Endodermal cell (in vitro differentiated cells): ENCODE results near the gene MTOR. TPM values are rescaled to one million over a fixed set of nuclear protein-coding genes. Genes with fewer than 3 reads are reported as not detected.

ENCODE experiments used
- DNase-seq: peaks from one replicate; pipeline ENCODE4 v3.0.0-alpha.2; 2017
- H3K27ac ChIP-seq: 2 replicates; pipeline ENCODE4 v1.5.1; 2013; ENCODE audit warnings: mild to moderate bottlenecking, low read depth, low read length, moderate library complexity
- H3K27me3 ChIP-seq: 2 replicates; pipeline ENCODE4 v1.6.1; 2013; ENCODE audit warnings: mild to moderate bottlenecking, low read length, moderate library complexity; ENCODE audit not compliant: insufficient read depth, control insufficient read depth, poor library complexity, severe bottlenecking
- H3K36me3 ChIP-seq: 2 replicates; pipeline ENCODE4 v1.7.0; 2013; ENCODE audit warnings: mild to moderate bottlenecking, low read length, moderate library complexity; ENCODE audit not compliant: control insufficient read depth, insufficient read depth
- H3K4me1 ChIP-seq: one replicate; pipeline ENCODE4 v1.7.0; 2013; ENCODE audit warnings: low read length; ENCODE audit not compliant: control insufficient read depth, insufficient read depth
- H3K4me3 ChIP-seq: 2 replicates; pipeline ENCODE4 v1.5.1; 2013; ENCODE audit warnings: mild to moderate bottlenecking, low read length, moderate library complexity
- H3K9ac ChIP-seq: 2 replicates; pipeline ENCODE4 v1.6.1; 2013; ENCODE audit warnings: mild to moderate bottlenecking, low read length, moderate library complexity; ENCODE audit not compliant: poor library complexity, severe bottlenecking; ENCODE audit errors: extremely low read depth
- H3K9me3 ChIP-seq: 2 replicates; pipeline ENCODE4 v1.6.1; 2013; ENCODE audit warnings: mild to moderate bottlenecking, low read length, moderate library complexity; ENCODE audit not compliant: control insufficient read depth
- H3K27ac Mint-ChIP-seq: 2 replicates; pipeline ENCODE4 v1.8.0; 2020; ENCODE audit warnings: mixed read lengths
- H3K27me3 Mint-ChIP-seq: 2 replicates; pipeline ENCODE4 v1.8.0; 2021; ENCODE audit warnings: mild to moderate bottlenecking, mixed read lengths; ENCODE audit not compliant: insufficient read depth
- H3K36me3 Mint-ChIP-seq: 2 replicates; pipeline ENCODE4 v1.8.0; 2020; ENCODE audit warnings: low read depth, mixed read lengths
- H3K4me1 Mint-ChIP-seq: 2 replicates; pipeline ENCODE4 v1.8.0; 2020; ENCODE audit warnings: mixed read lengths
- H3K4me3 Mint-ChIP-seq: 2 replicates; pipeline ENCODE4 v1.8.0; 2020; ENCODE audit warnings: mild to moderate bottlenecking, moderate library complexity, mixed read lengths
- H3K9me3 Mint-ChIP-seq: 2 replicates; pipeline ENCODE4 v1.8.0; 2020; ENCODE audit warnings: mild to moderate bottlenecking, mixed read lengths
- WGBS, 2 experiments: methylation state at CpG; one replicate each; pipeline versions ENCODE4 v1.1.5 to v1.1.7; 2013; ENCODE audit warnings: missing lambda C conversion rate in 2 of 2, mixed read lengths in 1 of 2; ENCODE audit not compliant: insufficient coverage in 1 of 2, insufficient read length in 1 of 2; 5-methylcytosine and 5-hydroxymethylcytosine counted together
- total RNA-seq, 2 donors: library from RNA; stranded (reverse); fragmentation: NEBNext Ultra II Directional in 1 of 2; extraction: Animal tissue kit (Norgen Biotek cat#: 25700) in 1 of 2; gene quantifications; 2 replicates in 1 of 2; 3 replicates in 1 of 2; pipeline ENCODE4 v1.2.1, GENCODE V29; 2021
- TF ChIP-seq, protein P1 (sequence below): fragments of 200-600 bp; sonication (generic); conservative IDR thresholded peaks from 2 replicates; pipeline ENCODE4 v1.5.0; 2021; ENCODE audit warnings: antibody characterized with exemption, mild to moderate bottlenecking

The MTOR gene
- total RNA-seq, 2 donors from 2014 or later: 69.0 to 78.3 TPM

DNA sequence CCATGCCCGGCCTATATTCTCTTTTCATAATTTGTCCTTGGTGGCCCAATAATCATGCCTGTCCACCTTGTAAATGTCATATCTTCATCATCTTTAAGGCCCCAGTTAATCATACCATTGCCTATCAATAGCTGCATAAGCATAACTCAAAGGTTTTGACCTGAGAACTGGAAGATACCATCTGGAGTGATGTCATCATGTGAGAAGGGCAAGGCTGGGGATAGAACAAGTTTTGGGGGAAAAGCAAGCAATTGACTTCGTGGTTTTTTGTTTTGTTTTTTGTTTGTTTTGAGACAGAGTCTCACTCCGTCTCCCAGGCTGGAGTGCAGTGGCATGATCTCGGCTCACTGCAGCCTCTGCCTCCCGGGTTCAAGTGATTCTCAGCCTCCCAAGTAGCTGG lies 16.8 kb upstream of the MTOR start:
- Mint-ChIP-seq H3K9me3 (no peaks in the 10 kb centered on the region), H3K27ac (no peak overlapping the region), H3K27me3 (no peaks in the 10 kb centered on the region), H3K36me3 (peaks cover 39% of the 10 kb centered on the region), H3K4me1 (peaks cover 10% of the 10 kb centered on the region), H3K4me3 (no peak overlapping the region)
- DNase-seq: no peak
- TF ChIP-seq, protein P1, sequence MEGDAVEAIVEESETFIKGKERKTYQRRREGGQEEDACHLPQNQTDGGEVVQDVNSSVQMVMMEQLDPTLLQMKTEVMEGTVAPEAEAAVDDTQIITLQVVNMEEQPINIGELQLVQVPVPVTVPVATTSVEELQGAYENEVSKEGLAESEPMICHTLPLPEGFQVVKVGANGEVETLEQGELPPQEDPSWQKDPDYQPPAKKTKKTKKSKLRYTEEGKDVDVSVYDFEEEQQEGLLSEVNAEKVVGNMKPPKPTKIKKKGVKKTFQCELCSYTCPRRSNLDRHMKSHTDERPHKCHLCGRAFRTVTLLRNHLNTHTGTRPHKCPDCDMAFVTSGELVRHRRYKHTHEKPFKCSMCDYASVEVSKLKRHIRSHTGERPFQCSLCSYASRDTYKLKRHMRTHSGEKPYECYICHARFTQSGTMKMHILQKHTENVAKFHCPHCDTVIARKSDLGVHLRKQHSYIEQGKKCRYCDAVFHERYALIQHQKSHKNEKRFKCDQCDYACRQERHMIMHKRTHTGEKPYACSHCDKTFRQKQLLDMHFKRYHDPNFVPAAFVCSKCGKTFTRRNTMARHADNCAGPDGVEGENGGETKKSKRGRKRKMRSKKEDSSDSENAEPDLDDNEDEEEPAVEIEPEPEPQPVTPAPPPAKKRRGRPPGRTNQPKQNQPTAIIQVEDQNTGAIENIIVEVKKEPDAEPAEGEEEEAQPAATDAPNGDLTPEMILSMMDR: no peak
- Histone ChIP-seq H3K4me1 (no peaks in the 10 kb centered on the region), H3K4me3 (no peak overlapping the region), H3K36me3 (peaks cover 17% of the 10 kb centered on the region), H3K27ac (no peak overlapping the region), H3K9me3 (no peaks in the 10 kb centered on the region), H3K9ac (no peak overlapping the region), H3K27me3 (no peaks in the 10 kb centered on the region)
- WGBS, 2 experiments: 91 to 97% methylated on average over 3 to 5 of the region's 5 CpGs

DNA sequence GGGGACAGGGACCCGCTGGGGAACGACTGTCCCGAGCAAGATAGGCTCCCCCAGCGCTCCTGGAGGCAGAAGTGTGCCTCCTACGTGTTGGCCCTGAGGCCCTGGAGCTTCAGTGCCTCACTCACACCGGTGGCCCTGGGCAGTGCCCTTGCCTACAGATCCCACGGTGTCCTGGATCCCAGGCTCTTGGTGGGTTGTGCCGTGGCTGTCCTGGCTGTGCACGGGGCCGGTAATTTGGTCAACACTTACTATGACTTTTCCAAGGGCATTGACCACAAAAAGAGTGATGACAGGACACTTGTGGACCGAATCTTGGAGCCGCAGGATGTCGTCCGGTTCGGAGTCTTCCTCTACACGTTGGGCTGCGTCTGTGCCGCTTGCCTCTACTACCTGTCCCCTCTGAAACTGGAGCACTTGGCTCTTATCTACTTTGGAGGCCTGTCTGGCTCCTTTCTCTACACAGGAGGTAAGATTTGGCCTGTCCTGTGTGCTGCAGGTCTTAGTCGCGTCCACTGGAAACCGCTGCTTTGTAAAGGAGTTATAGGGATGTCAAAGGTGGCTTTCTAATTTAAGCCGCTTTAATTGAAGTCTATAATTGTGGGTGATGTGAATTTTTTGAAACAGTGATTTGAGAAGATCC lies 11.4 kb upstream of the MTOR start:
- no peaks in the 10 kb centered on the region for H3K9me3 Mint-ChIP-seq
- peaks cover 20% of the 10 kb centered on the region for H3K36me3 Mint-ChIP-seq
- DNase-seq: no peak
- H3K27me3 ChIP-seq: no peaks in the 10 kb centered on the region
- 11 to 12% methylated on average over 10 to 22 of the region's 22 CpGs for WGBS, 2 experiments
- TF ChIP-seq, protein P1: peak; percentile 20
- peaks cover 9% of the 10 kb centered on the region for H3K36me3 ChIP-seq
- peak overlapping the region; percentile 82 for H3K4me3 Mint-ChIP-seq
- peak overlapping the region; percentile 86 for H3K27ac ChIP-seq
- peak overlapping the region; percentile 99 for H3K4me3 ChIP-seq
- H3K9me3 ChIP-seq: no peaks in the 10 kb centered on the region
- peaks cover 11% of the 10 kb centered on the region for H3K4me1 Mint-ChIP-seq
- peak overlapping the region; percentile 87 for H3K9ac ChIP-seq
- H3K27ac Mint-ChIP-seq: peak overlapping the region; percentile 92
- H3K27me3 Mint-ChIP-seq: no peaks in the 10 kb centered on the region
- H3K4me1 ChIP-seq: no peaks in the 10 kb centered on the region

DNA sequence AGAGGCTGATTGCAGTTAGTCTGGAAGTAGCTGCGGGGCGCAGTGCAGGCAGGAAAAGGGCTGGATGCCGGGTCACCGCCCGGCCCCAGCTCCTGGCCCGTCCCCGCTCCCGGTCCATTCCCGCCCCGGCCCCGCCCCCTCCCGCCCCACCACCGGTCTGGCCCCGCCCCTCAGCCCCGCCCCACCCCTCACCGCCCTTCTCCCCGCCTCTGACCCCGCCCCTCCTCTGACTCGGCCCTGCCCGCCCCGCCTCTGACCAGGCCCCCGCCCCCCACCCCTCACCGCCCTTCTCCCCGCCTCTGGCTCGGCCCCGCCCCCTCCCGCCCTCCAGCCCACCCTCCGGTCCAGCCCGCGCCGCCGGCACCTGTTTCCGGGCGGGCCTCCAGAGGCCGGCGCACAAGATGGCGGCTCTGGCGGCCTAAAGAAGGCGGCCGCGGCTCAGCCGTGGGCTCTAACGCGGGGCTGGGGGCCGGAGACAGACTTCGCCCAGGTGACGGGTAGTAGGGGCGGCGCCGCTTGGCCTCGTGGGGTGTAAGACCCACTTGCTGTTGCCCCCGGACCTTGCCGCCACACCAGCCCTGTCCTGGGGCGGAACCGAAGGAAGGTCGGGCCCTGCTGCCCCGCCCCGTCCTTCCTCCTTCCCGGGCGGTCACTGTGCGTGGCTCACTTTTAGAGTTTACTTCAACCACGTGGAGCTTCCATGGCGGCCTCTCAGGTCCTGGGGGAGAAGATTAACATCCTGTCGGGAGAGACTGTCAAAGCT lies 10.7 kb upstream of the MTOR start, which contains the start of gene UBIAD1:
UBIAD1 (plus strand) TSS at position 367 of the 763 bp plus-strand sequence; CDS start at position 701, 334 bp downstream.
- H3K27ac ChIP-seq: peak within 1 kb of the TSS; percentile 86
- Mint-ChIP-seq H3K4me1 (peaks cover 11% of the 10 kb centered on the region), H3K4me3 (peak within 1 kb of the TSS; percentile 82), H3K9me3 (no peaks in the 10 kb centered on the region), H3K27me3 (no peaks in the 10 kb centered on the region), H3K36me3 (peaks cover 14% of the 10 kb centered on the region), H3K27ac (peak within 1 kb of the TSS; percentile 92)
- peak within 1 kb of the TSS; percentile 87 for H3K9ac ChIP-seq
- no peaks in the 10 kb centered on the region for H3K4me1 ChIP-seq
- DNase-seq: peak; percentile 96
- H3K27me3 ChIP-seq: no peaks in the 10 kb centered on the region
- peaks cover 4% of the 10 kb centered on the region for H3K36me3 ChIP-seq
- TF ChIP-seq, protein P1: peak; percentile 31
- no peaks in the 10 kb centered on the region for H3K9me3 ChIP-seq
- 0% methylated on average over 19 to 40 of the region's 64 CpGs for WGBS, 2 experiments
- peak within 1 kb of the TSS; percentile 99 for H3K4me3 ChIP-seq
